GM12865 (cell line): ENCODE measurements around the gene PCDH18.
"Not testable (repeated sequence)": the region's sequence is repeated elsewhere in the genome, so short reads cannot be mapped to it uniquely, and the experiment has no call there.

Experiments used
- DNase-seq: peaks from one replicate; pipeline ENCODE4 v3.0.0; 2010; ENCODE audit warnings: low read depth
- H3K4me3 ChIP-seq: 2 replicates; pipeline ENCODE4 v1.5.1; 2011; ENCODE audit warnings: mild to moderate bottlenecking, low read depth, low read length, control low read depth
- TF ChIP-seq, protein P1 (sequence below): IDR thresholded peaks from 2 replicates; pipeline ENCODE4 v1.5.1; 2011; ENCODE audit warnings: low read length, control low read depth, low read depth, inconsistent platforms; ENCODE audit not compliant: insufficient read depth; ENCODE audit errors: missing control alignments

PCDH18 gene

DNA sequence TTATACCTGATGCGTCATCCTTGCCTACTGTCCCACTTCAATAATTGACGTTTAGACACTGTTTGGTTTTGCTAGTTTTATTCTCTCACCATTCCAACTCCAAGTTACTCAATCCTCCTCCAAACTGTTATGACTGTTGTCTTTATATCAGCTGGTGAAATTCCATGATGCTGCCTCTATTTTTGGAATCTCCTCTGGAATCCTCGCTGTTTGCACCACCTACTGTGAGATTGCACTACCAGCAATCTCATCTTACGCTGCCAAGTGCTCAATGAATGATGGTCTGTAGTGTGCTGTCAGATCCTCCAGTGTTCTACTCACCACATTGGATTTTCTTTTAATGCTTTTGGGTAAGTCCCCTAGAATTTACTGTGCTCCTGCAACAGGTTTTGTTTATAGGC is 13.2 kb upstream of the PCDH18 start:
- TF ChIP-seq, protein P1, sequence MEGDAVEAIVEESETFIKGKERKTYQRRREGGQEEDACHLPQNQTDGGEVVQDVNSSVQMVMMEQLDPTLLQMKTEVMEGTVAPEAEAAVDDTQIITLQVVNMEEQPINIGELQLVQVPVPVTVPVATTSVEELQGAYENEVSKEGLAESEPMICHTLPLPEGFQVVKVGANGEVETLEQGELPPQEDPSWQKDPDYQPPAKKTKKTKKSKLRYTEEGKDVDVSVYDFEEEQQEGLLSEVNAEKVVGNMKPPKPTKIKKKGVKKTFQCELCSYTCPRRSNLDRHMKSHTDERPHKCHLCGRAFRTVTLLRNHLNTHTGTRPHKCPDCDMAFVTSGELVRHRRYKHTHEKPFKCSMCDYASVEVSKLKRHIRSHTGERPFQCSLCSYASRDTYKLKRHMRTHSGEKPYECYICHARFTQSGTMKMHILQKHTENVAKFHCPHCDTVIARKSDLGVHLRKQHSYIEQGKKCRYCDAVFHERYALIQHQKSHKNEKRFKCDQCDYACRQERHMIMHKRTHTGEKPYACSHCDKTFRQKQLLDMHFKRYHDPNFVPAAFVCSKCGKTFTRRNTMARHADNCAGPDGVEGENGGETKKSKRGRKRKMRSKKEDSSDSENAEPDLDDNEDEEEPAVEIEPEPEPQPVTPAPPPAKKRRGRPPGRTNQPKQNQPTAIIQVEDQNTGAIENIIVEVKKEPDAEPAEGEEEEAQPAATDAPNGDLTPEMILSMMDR: no peak
- DNase-seq: no peak
- H3K4me3 ChIP-seq: no peak overlapping the region

DNA sequence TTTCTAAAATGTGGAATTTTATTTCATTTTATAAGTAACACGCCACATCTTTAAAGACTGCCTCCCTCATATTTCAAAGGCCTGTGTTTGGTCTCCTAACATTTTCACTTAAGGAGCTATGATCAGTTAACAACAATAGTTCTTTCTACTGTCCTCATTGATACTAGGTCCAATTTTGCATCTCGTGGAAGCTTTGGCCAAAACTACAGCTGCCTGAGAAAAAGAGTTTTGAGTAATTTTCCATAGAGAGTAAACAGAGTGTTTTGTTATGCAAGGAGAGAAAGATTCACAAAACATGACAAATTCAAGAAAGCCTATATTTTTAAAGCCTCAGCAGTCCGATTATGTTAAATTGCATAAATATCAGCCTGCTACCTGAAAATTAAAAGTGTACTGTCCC is 11.4 kb upstream of the PCDH18 start:
- TF ChIP-seq, protein P1: no peak
- H3K4me3 ChIP-seq: no peak overlapping the region
- DNase-seq: no peak

DNA sequence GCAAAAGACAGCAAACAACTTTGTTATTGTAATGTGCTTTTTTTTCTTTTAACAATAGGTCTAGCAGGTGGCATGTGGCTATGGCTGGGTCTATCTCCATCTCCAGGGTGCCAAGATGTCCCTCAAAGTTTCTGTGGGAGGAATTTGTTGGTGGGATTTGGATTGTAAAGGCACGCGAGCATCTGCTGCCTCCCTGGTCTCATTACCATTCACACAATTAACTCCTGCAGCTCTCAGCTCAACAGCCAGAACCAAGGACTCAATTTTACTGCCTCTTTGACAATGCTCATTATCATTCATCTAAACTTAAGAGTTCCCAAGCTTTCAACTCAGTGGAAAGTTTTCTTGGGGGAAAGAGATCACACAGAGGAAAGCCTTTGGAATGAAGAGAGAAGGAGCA is 10.9 kb upstream of the PCDH18 start:
- TF ChIP-seq, protein P1: no peak
- DNase-seq: no peak
- no peak overlapping the region for H3K4me3 ChIP-seq

DNA sequence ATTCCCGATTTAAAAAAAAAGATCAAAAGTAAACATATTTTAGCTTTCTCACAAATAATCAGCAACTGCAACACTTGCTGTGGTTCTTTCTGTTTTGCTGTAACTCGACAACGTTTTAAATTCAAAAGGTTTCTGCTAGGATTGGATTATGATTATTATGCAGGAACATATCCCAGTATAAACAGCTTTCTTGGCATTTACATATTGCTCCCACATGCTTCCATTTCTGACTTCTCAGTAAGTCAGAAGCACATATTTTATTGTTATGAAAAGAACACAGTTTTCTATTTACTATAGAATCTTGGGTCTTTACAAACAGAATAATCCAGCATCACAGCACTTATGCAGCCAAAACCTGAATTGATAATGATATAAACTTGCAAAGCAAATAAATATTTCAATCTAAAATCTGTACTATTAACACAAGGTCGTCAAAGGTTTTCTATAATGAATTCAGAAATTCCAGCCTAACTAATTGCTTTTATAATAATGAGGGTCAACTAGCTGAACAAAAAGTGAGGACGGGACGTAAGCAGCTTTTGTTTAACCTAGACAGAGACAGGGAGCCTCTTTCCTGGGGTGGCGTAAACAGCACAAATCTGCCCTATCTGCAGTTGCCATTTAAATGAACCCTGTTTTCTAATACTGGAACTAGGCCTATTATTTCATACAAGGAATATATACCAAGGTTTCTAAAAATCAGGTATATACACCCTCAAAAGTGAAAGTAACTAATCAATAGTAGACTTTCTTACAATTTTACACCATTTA is 9.8 kb upstream of the PCDH18 start:
- no peak for DNase-seq
- H3K4me3 ChIP-seq: peak overlapping the region; percentile 10
- TF ChIP-seq, protein P1: no peak

DNA sequence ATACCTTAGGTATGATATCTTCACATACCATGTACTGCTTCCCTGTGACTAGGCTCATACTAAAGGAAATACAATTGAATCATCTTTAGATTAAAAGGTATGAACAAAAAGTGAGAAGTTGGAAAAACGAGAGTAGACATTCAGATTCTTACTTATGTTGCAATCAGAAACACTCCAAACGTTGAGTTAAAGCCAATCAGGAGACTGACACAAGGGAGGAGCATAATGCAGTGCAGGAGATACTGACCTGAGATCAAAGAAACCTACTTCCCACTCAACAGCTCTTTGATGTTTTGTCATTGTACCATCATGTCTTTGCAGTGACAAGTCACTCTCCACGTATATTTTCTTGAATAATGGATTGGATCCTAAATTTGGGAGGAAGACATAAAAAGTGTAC is 8.9 kb upstream of the PCDH18 start:
- TF ChIP-seq, protein P1: no peak
- no peak for DNase-seq
- no peak overlapping the region for H3K4me3 ChIP-seq

DNA sequence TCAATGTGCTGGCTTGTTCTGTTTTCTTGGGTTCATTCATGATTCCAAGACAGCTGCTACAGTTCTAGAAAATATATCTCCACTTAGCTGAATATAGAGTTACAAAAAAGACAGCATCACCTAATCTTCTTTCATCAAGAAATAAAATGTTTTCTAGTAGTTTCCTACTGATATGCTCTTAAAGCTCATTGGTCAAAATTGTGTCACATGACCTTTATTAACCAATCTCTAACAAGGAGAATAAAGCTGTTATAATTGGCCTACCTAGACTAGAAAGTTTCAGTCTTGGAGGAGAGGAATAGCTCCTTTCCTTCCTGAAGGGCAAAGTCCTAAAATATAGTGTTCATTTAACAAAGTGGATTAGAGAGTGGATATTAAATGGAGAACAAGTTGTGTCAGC is 8.1 kb upstream of the PCDH18 start:
- TF ChIP-seq, protein P1: no peak
- H3K4me3 ChIP-seq: no peak overlapping the region
- no peak for DNase-seq

DNA sequence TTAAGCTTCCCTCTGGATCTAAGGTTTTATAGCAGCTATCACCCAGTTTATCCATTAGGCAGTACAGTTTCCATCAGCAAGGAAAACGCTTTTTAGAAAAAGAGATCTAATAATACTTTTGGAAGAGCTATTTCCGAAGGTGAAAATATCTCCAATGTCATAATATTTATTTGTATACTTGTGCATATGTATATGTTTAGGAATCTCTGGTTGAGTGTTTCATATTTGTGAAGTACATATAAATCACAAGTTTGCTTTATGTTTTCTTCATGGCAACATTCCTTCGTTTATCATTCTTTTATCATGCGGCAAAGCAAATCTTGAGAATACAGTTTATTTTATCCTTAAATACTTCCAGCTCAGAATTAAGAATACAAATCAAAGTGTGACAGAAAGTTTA is 6.2 kb upstream of the PCDH18 start:
- TF ChIP-seq, protein P1: no peak
- no peak overlapping the region for H3K4me3 ChIP-seq
- no peak for DNase-seq

DNA sequence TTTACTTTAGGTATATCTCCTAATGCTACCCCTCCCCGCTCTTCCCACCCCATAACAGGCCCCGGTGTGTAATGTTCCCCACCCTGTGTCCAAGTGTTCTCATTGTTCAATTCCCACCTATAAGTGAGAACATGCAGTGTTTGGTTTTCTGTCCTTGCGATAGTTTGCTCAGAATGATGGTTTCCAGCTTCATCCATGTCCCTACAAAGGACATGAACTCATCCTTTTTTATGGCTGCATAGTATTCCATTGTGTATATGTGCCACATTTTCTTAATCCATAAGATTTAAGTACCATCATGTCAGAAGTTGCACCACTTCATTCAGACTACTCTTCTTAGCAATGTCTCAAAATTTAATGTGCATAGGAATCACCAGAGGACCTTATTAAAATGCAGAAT is 5.5 kb upstream of the PCDH18 start:
- DNase-seq, H3K4me3 ChIP-seq: not testable (repeated sequence)
